A549 (cell line): ENCODE measurements around the gene ALDH3B2. TPM values are rescaled to one million over a fixed set of nuclear protein-coding genes. Genes with fewer than 3 reads are reported as not detected.

Experiments
- ATAC-seq, 2 experiments: fragments of 200-7000 bp in 1 of 2; fragments of >200 bp in 1 of 2; cut with Nextera tagmentation in 1 of 2; cut with Tn5 transposase in 1 of 2; 3 replicates each; pipeline versions ENCODE4 v1.8.0 to v1.9.1; 2018 to 2020; ENCODE audit warnings: mild to moderate bottlenecking in 1 of 2, moderate library complexity in 1 of 2
- CTCF ChIA-PET: fragments of 300-600 bp; sonication (Branson Sonifier 250); formaldehyde crosslinking; extraction: SDS; loops from one replicate; lab custom pipeline; 2021; ENCODE audit warnings: antibody characterized with exemption, inconsistent platforms; lab: Yijun Ruan, JAX
- POLR2A ChIA-PET: fragments of 350-600 bp; formaldehyde crosslinking; extraction: SDS; loops from one replicate; lab custom pipeline; 2021; ENCODE audit warnings: antibody characterized with exemption, inconsistent platforms; lab: Yijun Ruan, JAX
- DNase-seq, 2 experiments: peaks; one replicate each; pipeline versions ENCODE4 v3.0.0 to v3.0.0-alpha.2; 2011 to 2016; ENCODE audit warnings: low read depth in 1 of 2, low spot score in 1 of 2
- FAIRE-seq: peaks from 2 replicates; lab custom pipeline; 2011; peaks lifted over from hg19 to GRCh38; lab: Jason Lieb, UNC
- H3K27ac ChIP-seq, 2 experiments: fragments of >200 bp; sonication (Bioruptor Twin); formaldehyde crosslinking; 3 replicates each; pipeline ENCODE4 v1.5.1; 2016 to 2017
- H3K4me1 ChIP-seq: fragments of >200 bp; sonication (Bioruptor Twin); formaldehyde crosslinking; 3 replicates; pipeline ENCODE4 v1.6.1; 2016
- H3K4me2 ChIP-seq: fragments of >200 bp; sonication (Bioruptor Twin); formaldehyde crosslinking; 3 replicates; pipeline ENCODE4 v1.6.1; 2016
- H3K4me3 ChIP-seq: fragments of >200 bp; sonication (Bioruptor Twin); formaldehyde crosslinking; 3 replicates; pipeline ENCODE4 v1.5.1; 2016
- H3K9me3 ChIP-seq: fragments of >200 bp; sonication (Bioruptor Twin); formaldehyde crosslinking; 3 replicates; pipeline ENCODE4 v1.6.1; 2016
- ESRRA ChIP-seq: fragments of 150-350 bp; IDR thresholded peaks from 2 replicates; pipeline ENCODE4 v1.6.1; 2014; ENCODE audit warnings: mild to moderate bottlenecking, low read length, borderline replicate concordance
- GATA3 ChIP-seq: IDR thresholded peaks from 2 replicates; pipeline ENCODE4 v1.6.1; 2012; ENCODE audit warnings: borderline replicate concordance
- HEYL ChIP-seq: fragments of 250-450 bp; sonication (Bioruptor Pico); IDR thresholded peaks from 2 replicates; pipeline ENCODE4 v1.8.0; 2021; ENCODE audit warnings: mild to moderate bottlenecking, moderate library complexity
- HOXB5 ChIP-seq: fragments of 250-450 bp; sonication (Bioruptor Pico); IDR thresholded peaks from 2 replicates; pipeline ENCODE4 v1.5.0; 2020; ENCODE audit warnings: mild to moderate bottlenecking, moderate library complexity
- KDM5A ChIP-seq: fragments of 200-600 bp; sonication (generic); IDR thresholded peaks from 2 replicates; pipeline ENCODE4 v1.6.1; 2016; ENCODE audit warnings: antibody characterized with exemption, mild to moderate bottlenecking
- MAZ ChIP-seq: fragments of 150-350 bp; IDR thresholded peaks from 2 replicates; pipeline ENCODE4 v1.6.1; 2014; ENCODE audit warnings: antibody characterized with exemption, low read depth, low read length, borderline replicate concordance
- MYC ChIP-seq: IDR thresholded peaks from 2 replicates; pipeline ENCODE4 v1.6.1; 2012; ENCODE audit warnings: mild to moderate bottlenecking, inconsistent platforms, low read length, improper control_type of control experiment, borderline replicate concordance
- NPAS2 ChIP-seq: fragments of 250-450 bp; sonication (Bioruptor Pico); IDR thresholded peaks from 2 replicates; pipeline ENCODE4 v1.8.0; 2022; ENCODE audit warnings: mild to moderate bottlenecking, moderate library complexity, borderline replicate concordance
- RAD21 ChIP-seq, 2 experiments: fragments of >200 bp in 1 of 2; sonication (Bioruptor Twin) in 1 of 2; formaldehyde crosslinking in 1 of 2; IDR thresholded peaks in 1 of 2; conservative IDR thresholded peaks in 1 of 2; 2 replicates in 1 of 2; 3 replicates in 1 of 2; pipeline ENCODE4 v1.6.1; 2012 to 2018; ENCODE audit warnings: inconsistent platforms in 1 of 2
- RCOR1 ChIP-seq: fragments of 150-350 bp; IDR thresholded peaks from 2 replicates; pipeline ENCODE4 v1.6.1; 2014; ENCODE audit warnings: antibody characterized with exemption, low read length, low read depth
- SREBF2 ChIP-seq: fragments of 450-650 bp; IDR thresholded peaks from 2 replicates; pipeline ENCODE4 v1.6.1; 2014; ENCODE audit warnings: mild to moderate bottlenecking, moderate library complexity
- TFCP2L1 ChIP-seq: fragments of 250-450 bp; sonication (Bioruptor Pico); IDR thresholded peaks from 2 replicates; pipeline ENCODE4 v1.5.0; 2021; ENCODE audit warnings: mild to moderate bottlenecking
- ZFP36 ChIP-seq: fragments of 450-650 bp; IDR thresholded peaks from 2 replicates; pipeline ENCODE4 v1.6.1; 2014; ENCODE audit warnings: borderline replicate concordance; ENCODE audit not compliant: partially characterized antibody
- WGBS: methylation state at CpG from one replicate; pipeline ENCODE4 v1.1.6; 2017; ENCODE audit errors: missing lambda C conversion rate; 5-methylcytosine and 5-hydroxymethylcytosine counted together
- polyA plus RNA-seq, 4 experiments: library from polyadenylated mRNA; depleted of rRNA in 3 of 4; stranded (reverse); fragments of >200 nt; fragmentation: RNase III in 1 of 4; extraction: RNeasy Plus Mini Kit Qiagen cat#74134 plus additional on column Dnase treatment in 1 of 4; gene quantifications; 2 replicates in 3 of 4; 3 replicates in 1 of 4; pipeline ENCODE4 v1.2.3, GENCODE V29; 2011 to 2017
- TF ChIP-seq, protein P1 (sequence below): fragments of 450-650 bp; IDR thresholded peaks from 2 replicates; pipeline ENCODE4 v1.6.1; 2014; ENCODE audit warnings: antibody characterized with exemption
- TF ChIP-seq, protein P2 (sequence below): fragments of >200 bp; sonication (Bioruptor Twin); formaldehyde crosslinking; IDR thresholded peaks from 3 replicates; pipeline ENCODE4 v1.6.1; 2016
- TF ChIP-seq, protein P3 (sequence below): fragments of 200-600 bp; sonication (generic); IDR thresholded peaks from 2 replicates; pipeline ENCODE4 v1.6.1; 2016; ENCODE audit warnings: antibody characterized with exemption, mild to moderate bottlenecking, moderate library complexity

The ALDH3B2 gene
- polyA plus RNA-seq, 2 of the 4 experiments (the other 2 are of a cell fraction), result not detected

DNA sequence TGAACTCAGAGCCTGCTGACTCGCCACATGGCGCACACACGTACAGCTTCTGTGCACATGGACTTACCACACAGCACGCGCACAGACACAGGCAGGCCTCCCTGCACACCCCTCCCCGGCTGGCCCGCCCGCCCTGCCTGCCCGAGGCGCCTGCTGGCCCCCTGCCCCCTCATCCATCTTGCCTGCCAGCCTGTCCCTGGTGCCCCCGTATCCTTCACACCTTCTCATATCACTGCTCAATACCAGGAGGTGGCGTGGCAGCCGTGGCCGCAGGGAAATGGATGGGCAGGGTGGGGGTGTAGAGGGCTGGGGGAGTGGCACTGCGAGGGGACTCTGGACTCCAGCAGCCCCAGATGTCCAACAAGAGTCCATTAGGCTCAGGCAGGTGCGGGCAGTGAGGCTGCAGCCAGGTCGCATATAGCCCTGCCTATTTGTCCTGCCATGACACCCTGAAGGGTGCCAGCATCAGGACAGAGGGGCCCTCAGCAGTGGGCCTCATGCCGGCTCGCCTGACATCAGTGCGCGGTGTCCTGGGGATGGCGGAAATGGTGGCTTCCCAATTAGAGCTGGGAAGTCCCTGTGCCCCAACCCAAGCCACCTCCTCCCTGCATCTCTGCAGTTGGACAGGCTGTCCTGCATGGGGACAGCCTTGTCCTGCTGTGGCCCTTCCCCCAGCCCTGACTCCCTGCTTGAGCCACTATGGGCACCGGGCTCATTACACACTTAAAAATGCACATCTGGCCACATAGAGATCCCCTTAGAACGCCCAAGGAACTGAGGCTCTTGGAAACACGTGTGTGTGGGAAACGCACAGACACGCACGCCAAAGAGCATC is 32.9 kb downstream of the ALDH3B2 start:
- CTCF ChIA-PET, result interaction anchor here (0.6 to 12.7 kb wide), 4 partner anchors 12 to 44 kb away, joined by 3 to 169 read pairs (median 8); partner anchors contain the start of gene NUDT8
- Histone ChIP-seq H3K4me3 (no peak overlapping the region), H3K4me2 (no peak overlapping the region), H3K27ac (no peak overlapping the region), H3K9me3 (peaks cover 8% of the 10 kb centered on the region; the same call in 2 of the 3 replicates), H3K4me1 (no peaks in the 10 kb centered on the region)
- POLR2A ChIA-PET, result no interaction called here
- FAIRE-seq, result no peak
- DNase-seq, result no peak
- 73% methylated on average over 19 of the region's 28 CpGs for WGBS
- no peak for TF ChIP-seq ZFP36
- TF ChIP-seq RAD21 (conservative IDR thresholded peaks at IDR 0.05 in 1 of 2, IDR thresholded peaks at IDR 0.05 in 1 of 2), result no peak
- no peak for TF ChIP-seq GATA3
- TF ChIP-seq, protein P1, sequence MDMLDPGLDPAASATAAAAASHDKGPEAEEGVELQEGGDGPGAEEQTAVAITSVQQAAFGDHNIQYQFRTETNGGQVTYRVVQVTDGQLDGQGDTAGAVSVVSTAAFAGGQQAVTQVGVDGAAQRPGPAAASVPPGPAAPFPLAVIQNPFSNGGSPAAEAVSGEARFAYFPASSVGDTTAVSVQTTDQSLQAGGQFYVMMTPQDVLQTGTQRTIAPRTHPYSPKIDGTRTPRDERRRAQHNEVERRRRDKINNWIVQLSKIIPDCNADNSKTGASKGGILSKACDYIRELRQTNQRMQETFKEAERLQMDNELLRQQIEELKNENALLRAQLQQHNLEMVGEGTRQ, result no peak
- no peak for TF ChIP-seq TFCP2L1 (CRISPR knock-in tag)
- no peak for TF ChIP-seq KDM5A
- no peak for ATAC-seq

DNA sequence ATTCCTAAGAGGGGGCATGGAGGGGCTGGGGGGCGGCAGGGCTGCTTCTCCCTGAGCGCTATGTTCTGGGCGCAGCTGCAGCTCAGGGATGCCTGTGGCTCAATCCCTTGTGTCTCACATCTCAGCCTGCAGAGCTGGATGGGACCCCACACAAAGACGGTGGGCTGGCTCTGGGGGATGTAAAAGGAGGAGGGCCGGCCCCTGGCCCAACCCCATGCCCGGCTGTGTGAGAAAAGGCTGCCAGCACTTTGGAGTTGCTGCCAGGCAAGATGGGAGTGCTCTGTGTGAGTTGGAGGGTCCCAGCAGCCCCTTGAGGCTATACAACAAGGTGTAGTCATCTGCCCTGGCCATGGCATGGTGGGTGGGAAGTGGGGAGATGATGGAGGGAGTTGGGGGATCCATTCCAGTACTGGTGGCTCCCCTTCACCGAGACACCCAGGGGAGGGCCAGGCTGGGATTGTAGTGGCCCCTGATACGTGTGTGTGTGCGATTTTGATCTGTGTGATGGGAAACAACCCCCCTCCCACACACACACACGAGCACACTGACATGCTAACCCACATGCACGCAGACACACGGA is 33.6 kb downstream of the ALDH3B2 start:
- peaks cover 8% of the 10 kb centered on the region; the same call in 2 of the 3 replicates for H3K9me3 ChIP-seq
- no peak for FAIRE-seq
- 58% methylated on average over 6 of the region's 12 CpGs for WGBS
- TF ChIP-seq, protein P2, sequence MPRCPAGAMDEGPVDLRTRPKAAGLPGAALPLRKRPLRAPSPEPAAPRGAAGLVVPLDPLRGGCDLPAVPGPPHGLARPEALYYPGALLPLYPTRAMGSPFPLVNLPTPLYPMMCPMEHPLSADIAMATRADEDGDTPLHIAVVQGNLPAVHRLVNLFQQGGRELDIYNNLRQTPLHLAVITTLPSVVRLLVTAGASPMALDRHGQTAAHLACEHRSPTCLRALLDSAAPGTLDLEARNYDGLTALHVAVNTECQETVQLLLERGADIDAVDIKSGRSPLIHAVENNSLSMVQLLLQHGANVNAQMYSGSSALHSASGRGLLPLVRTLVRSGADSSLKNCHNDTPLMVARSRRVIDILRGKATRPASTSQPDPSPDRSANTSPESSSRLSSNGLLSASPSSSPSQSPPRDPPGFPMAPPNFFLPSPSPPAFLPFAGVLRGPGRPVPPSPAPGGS, result no peak
- TF ChIP-seq RCOR1 (no peak), HOXB5 (no peak), HEYL (no peak), SREBF2 (no peak), MYC (no peak), NPAS2 (CRISPR knock-in tag) (no peak), MAZ (no peak), ESRRA (no peak)
- TF ChIP-seq, protein P3, sequence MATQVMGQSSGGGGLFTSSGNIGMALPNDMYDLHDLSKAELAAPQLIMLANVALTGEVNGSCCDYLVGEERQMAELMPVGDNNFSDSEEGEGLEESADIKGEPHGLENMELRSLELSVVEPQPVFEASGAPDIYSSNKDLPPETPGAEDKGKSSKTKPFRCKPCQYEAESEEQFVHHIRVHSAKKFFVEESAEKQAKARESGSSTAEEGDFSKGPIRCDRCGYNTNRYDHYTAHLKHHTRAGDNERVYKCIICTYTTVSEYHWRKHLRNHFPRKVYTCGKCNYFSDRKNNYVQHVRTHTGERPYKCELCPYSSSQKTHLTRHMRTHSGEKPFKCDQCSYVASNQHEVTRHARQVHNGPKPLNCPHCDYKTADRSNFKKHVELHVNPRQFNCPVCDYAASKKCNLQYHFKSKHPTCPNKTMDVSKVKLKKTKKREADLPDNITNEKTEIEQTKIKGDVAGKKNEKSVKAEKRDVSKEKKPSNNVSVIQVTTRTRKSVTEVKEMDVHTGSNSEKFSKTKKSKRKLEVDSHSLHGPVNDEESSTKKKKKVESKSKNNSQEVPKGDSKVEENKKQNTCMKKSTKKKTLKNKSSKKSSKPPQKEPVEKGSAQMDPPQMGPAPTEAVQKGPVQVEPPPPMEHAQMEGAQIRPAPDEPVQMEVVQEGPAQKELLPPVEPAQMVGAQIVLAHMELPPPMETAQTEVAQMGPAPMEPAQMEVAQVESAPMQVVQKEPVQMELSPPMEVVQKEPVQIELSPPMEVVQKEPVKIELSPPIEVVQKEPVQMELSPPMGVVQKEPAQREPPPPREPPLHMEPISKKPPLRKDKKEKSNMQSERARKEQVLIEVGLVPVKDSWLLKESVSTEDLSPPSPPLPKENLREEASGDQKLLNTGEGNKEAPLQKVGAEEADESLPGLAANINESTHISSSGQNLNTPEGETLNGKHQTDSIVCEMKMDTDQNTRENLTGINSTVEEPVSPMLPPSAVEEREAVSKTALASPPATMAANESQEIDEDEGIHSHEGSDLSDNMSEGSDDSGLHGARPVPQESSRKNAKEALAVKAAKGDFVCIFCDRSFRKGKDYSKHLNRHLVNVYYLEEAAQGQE, result no peak
- TF ChIP-seq, all 56 proteins: peak for 0
- Histone ChIP-seq H3K4me2 (no peak overlapping the region), H3K4me3 (no peak overlapping the region), H3K4me1 (no peaks in the 10 kb centered on the region), H3K27ac (no peak overlapping the region)
- DNase-seq (no peak), ATAC-seq (no peak)
- ChIA-PET CTCF (interaction anchor here (0.6 to 6.0 kb wide), 9 partner anchors 7 to 69 kb away, joined by 3 to 29 read pairs (median 5); partner anchors contain the start of genes ACY3 and NUDT8), POLR2A (no interaction called here)
